DMS53 treated with DMSO at 0.1 percent for 48 hours (cell line): ENCODE measurements around the gene TAS2R60.

Experiments
- DNase-seq: peaks from one replicate; lab custom pipeline; 2025; ENCODE audit not compliant: unreplicated experiment; lab: John Stamatoyannopoulos, UW

The TAS2R60 gene

GRCh38 chr7:143437578-143437977 is 5.7 kb upstream of the TAS2R60 start:
- no peak for DNase-seq

- DNase-seq: no peak
These were observed 3.4 kb upstream of the TAS2R60 start for GRCh38 chr7:143439866-143440265.

GRCh38 chr7:143444063-143444782 is 970 bp downstream of the TAS2R60 start:
- DNase-seq: no peak

GRCh38 chr7:143444785-143445184 is 1.5 kb downstream of the TAS2R60 start:
- no peak for DNase-seq

- no peak for DNase-seq
These were observed 4.2 kb downstream of the TAS2R60 start for GRCh38 chr7:143447466-143447865.

- DNase-seq: no peak
These were observed 5.2 kb downstream of the TAS2R60 start for GRCh38 chr7:143448429-143448828.

- DNase-seq: no peak
These were observed 6.5 kb downstream of the TAS2R60 start for GRCh38 chr7:143449793-143450192.

- DNase-seq: no peak
These were observed 7.9 kb downstream of the TAS2R60 start for GRCh38 chr7:143451122-143451521.

- no peak for DNase-seq
These were observed 8.5 kb downstream of the TAS2R60 start for GRCh38 chr7:143451746-143452145.

GRCh38 chr7:143452495-143452894 is 9.2 kb downstream of the TAS2R60 start:
- DNase-seq: no peak

GRCh38 chr7:143454091-143454680 is 10.9 kb downstream of the TAS2R60 start:
- DNase-seq: peak; percentile 14

- DNase-seq: no peak
These were observed 12.2 kb downstream of the TAS2R60 start for GRCh38 chr7:143455491-143455890.

GRCh38 chr7:143455942-143456341 is 12.7 kb downstream of the TAS2R60 start:
- DNase-seq: no peak

GRCh38 chr7:143456992-143457793 is 13.9 kb downstream of the TAS2R60 start:
- DNase-seq: no peak

GRCh38 chr7:143458263-143458662 is 15.0 kb downstream of the TAS2R60 start:
- DNase-seq: no peak

GRCh38 chr7:143458681-143459080 is 15.4 kb downstream of the TAS2R60 start:
- no peak for DNase-seq

GRCh38 chr7:143459359-143459758 is 16.1 kb downstream of the TAS2R60 start:
- no peak for DNase-seq

- no peak for DNase-seq
These were observed 17.2 kb downstream of the TAS2R60 start for GRCh38 chr7:143460271-143460979.

- no peak for DNase-seq
These were observed 18.8 kb downstream of the TAS2R60 start for GRCh38 chr7:143462045-143462444.

GRCh38 chr7:143463556-143463955 is 20.3 kb downstream of the TAS2R60 start:
- DNase-seq: no peak

- DNase-seq: no peak
These were observed 20.7 kb downstream of the TAS2R60 start for GRCh38 chr7:143463957-143464356.
